IMR-90 (cell line): ENCODE results near the gene ERC2. TPM values are rescaled to one million over a fixed set of nuclear protein-coding genes. Genes with fewer than 3 reads are reported as not detected.

Source experiments
- ATAC-seq: fragments of 200-7000 bp; cut with Tn5 transposase; 2 replicates; pipeline ENCODE4 v1.9.1; 2020; ENCODE audit warnings: low read depth, mild to moderate bottlenecking, moderate library complexity
- BruUV-seq: library from RNA; stranded (reverse); fragments of 400-500 nt; replicated peaks from 2 replicates; lab custom pipeline; 2021; lab: Mats Ljungman, UMichigan
- CTCF ChIA-PET: fragments of 300-600 bp; formaldehyde crosslinking; extraction: SDS; loops from one replicate; lab custom pipeline; 2021; ENCODE audit warnings: antibody characterized with exemption; lab: Yijun Ruan, JAX
- POLR2A ChIA-PET: fragments of 300-600 bp; sonication (Branson Sonifier 250); formaldehyde crosslinking; loops from one replicate; lab custom pipeline; 2022; ENCODE audit warnings: antibody characterized with exemption; ENCODE audit not compliant: unreplicated experiment; lab: Charles Lee
- DNase-seq: peaks from one replicate; pipeline ENCODE4 v3.0.0; 2013
- H2AFZ ChIP-seq: replicated peaks from 2 replicates; pipeline ENCODE3; 2013; ENCODE audit warnings: low read length, mild to moderate bottlenecking; ENCODE audit not compliant: poor library complexity
- H2AK5ac ChIP-seq: 2 replicates; pipeline ENCODE4 v1.6.1; 2013; ENCODE audit warnings: low read depth, low read length, inconsistent platforms
- H2AK9ac ChIP-seq: replicated peaks from 2 replicates; pipeline ENCODE3; 2013; ENCODE audit warnings: mild to moderate bottlenecking, low read depth, low read length, moderate library complexity; ENCODE audit not compliant: poor library complexity
- H2BK120ac ChIP-seq: 2 replicates; pipeline ENCODE4 v1.6.1; 2013; ENCODE audit warnings: low read depth, low read length, inconsistent platforms
- H2BK15ac ChIP-seq: 3 replicates; pipeline ENCODE4 v1.6.1; 2013; ENCODE audit warnings: low read depth, low read length, inconsistent platforms
- H2BK20ac ChIP-seq: 2 replicates; pipeline ENCODE4 v1.6.1; 2013; ENCODE audit warnings: low read depth, mild to moderate bottlenecking, inconsistent platforms, low read length, moderate library complexity
- H2BK5ac ChIP-seq: 2 replicates; pipeline ENCODE4 v1.6.1; 2013; ENCODE audit warnings: mild to moderate bottlenecking, low read depth, low read length, inconsistent platforms; ENCODE audit not compliant: poor library complexity, severe bottlenecking
- H3K14ac ChIP-seq: replicated peaks from 2 replicates; pipeline ENCODE4 v1.6.1; 2013; ENCODE audit warnings: low read depth, low read length, inconsistent platforms
- H3K18ac ChIP-seq: 2 replicates; pipeline ENCODE4 v1.6.1; 2013; ENCODE audit warnings: low read depth, low read length, control low read depth
- H3K23ac ChIP-seq: 2 replicates; pipeline ENCODE4 v1.6.1; 2013; ENCODE audit warnings: low read depth, low read length, inconsistent platforms
- H3K27ac ChIP-seq: 2 replicates; pipeline ENCODE4 v1.5.1; 2013; ENCODE audit warnings: mild to moderate bottlenecking, control low read depth, low read length; ENCODE audit not compliant: insufficient read depth
- H3K27me3 ChIP-seq: 2 replicates; pipeline ENCODE4 v1.6.1; 2013; ENCODE audit warnings: low read length; ENCODE audit not compliant: control insufficient read depth, insufficient read depth
- H3K36me3 ChIP-seq: 2 replicates; pipeline ENCODE4 v1.6.1; 2013; ENCODE audit warnings: low read length, mixed read lengths; ENCODE audit not compliant: control insufficient read depth, insufficient read depth
- H3K4ac ChIP-seq: 2 replicates; pipeline ENCODE4 v1.6.1; 2013; ENCODE audit warnings: low read depth, low read length, inconsistent platforms
- H3K4me1 ChIP-seq: 2 replicates; pipeline ENCODE4 v1.6.1; 2013; ENCODE audit warnings: low read length, mixed read lengths; ENCODE audit not compliant: control insufficient read depth, insufficient read depth
- H3K4me2 ChIP-seq: 2 replicates; pipeline ENCODE4 v1.6.1; 2013; ENCODE audit warnings: low read depth, mild to moderate bottlenecking, control low read depth, low read length, moderate library complexity
- H3K4me3 ChIP-seq: 2 replicates; pipeline ENCODE4 v1.5.1; 2013; ENCODE audit warnings: low read depth, mild to moderate bottlenecking, control low read depth, low read length, moderate library complexity; ENCODE audit not compliant: insufficient read depth
- H3K56ac ChIP-seq: 2 replicates; pipeline ENCODE4 v1.6.1; 2013; ENCODE audit warnings: low read length, inconsistent platforms; ENCODE audit not compliant: insufficient read depth; ENCODE audit errors: extremely low read depth
- H3K79me1 ChIP-seq, 2 experiments: 2 replicates each; pipeline ENCODE4 v1.6.1; 2013; ENCODE audit warnings: low read length in 2 of 2, inconsistent platforms in 1 of 2, low read depth in 1 of 2
- H3K9ac ChIP-seq: 2 replicates; pipeline ENCODE4 v1.6.1; 2013; ENCODE audit warnings: low read depth, low read length, control low read depth
- H3K9me1 ChIP-seq: 2 replicates; pipeline ENCODE4 v1.6.1; 2013; ENCODE audit warnings: low read length, inconsistent platforms; ENCODE audit not compliant: insufficient read depth
- H3K9me3 ChIP-seq: 2 replicates; pipeline ENCODE4 v1.6.1; 2013; ENCODE audit warnings: low read length; ENCODE audit not compliant: control insufficient read depth, insufficient read depth
- H4K20me1 ChIP-seq: 2 replicates; pipeline ENCODE4 v1.6.1; 2013; ENCODE audit warnings: low read length, inconsistent platforms; ENCODE audit not compliant: insufficient read depth
- H4K5ac ChIP-seq: 2 replicates; pipeline ENCODE4 v1.6.1; 2013; ENCODE audit warnings: mild to moderate bottlenecking, low read depth, low read length, control low read depth
- H4K8ac ChIP-seq, 2 experiments: 2 replicates each; pipeline ENCODE4 v1.6.1; 2013; ENCODE audit warnings: low read depth in 2 of 2, low read length in 2 of 2, control low read depth in 1 of 2, inconsistent platforms in 1 of 2
- H4K91ac ChIP-seq: 2 replicates; pipeline ENCODE4 v1.6.1; 2013; ENCODE audit warnings: low read depth, low read length, inconsistent platforms; ENCODE audit not compliant: insufficient read depth
- CEBPB ChIP-seq: IDR thresholded peaks from 2 replicates; pipeline ENCODE4 v1.6.1; 2012; ENCODE audit warnings: low read depth, low read length, improper control_type of control experiment
- NFE2L2 ChIP-seq: fragments of 150-350 bp; IDR thresholded peaks from 2 replicates; pipeline ENCODE4 v1.6.1; 2016; ENCODE audit warnings: low read depth, mild to moderate bottlenecking, low read length
- SMC3 ChIP-seq: fragments of 150-350 bp; IDR thresholded peaks from 2 replicates; pipeline ENCODE4 v1.6.1; 2016; ENCODE audit warnings: low read depth, mild to moderate bottlenecking, antibody characterized with exemption, low read length, moderate library complexity
- WGBS, 2 experiments: methylation state at CpG; one replicate each; pipeline versions ENCODE4 v1.1.5 to v1.1.7; 2013; ENCODE audit warnings: missing lambda C conversion rate in 2 of 2; ENCODE audit not compliant: insufficient read length in 1 of 2; ENCODE audit errors: extremely low coverage in 2 of 2; 5-methylcytosine and 5-hydroxymethylcytosine counted together
- dilution Hi-C: fragments of 300-500 bp; cut with HindIII; formaldehyde crosslinking; loops from one replicate; pipeline ENCODE4 v1.14.3; 2018; ENCODE audit warnings: low sequenced_read_pairs; ENCODE audit not compliant: unreplicated experiment
- in situ Hi-C: fragments of 300-500 bp; cut with MboI; formaldehyde crosslinking; loops from 3 replicates; pipeline ENCODE4 v1.14.3; 2019; ENCODE audit warnings: low sequenced_read_pairs, inconsistent platforms, mixed read lengths
- intact Hi-C: fragments of 100-400 bp; cut with micrococcal nuclease; formaldehyde crosslinking; loops from 2 replicates; pipeline ENCODE4 v1.10.0; 2022
- polyA plus RNA-seq, 3 experiments: library from polyadenylated mRNA; depleted of rRNA; stranded (reverse); fragments of >200 nt; gene quantifications; 2 replicates each; pipeline ENCODE4 v1.2.3, GENCODE V29; 2012; ENCODE audit warnings: low replicate concordance in 1 of 3
- total RNA-seq: library from RNA; depleted of rRNA; stranded (reverse); fragments of >200 nt; gene quantifications from 2 replicates; pipeline ENCODE4 v1.2.3, GENCODE V29; 2012
- TF ChIP-seq, protein P1 (sequence below): fragments of 150-350 bp; IDR thresholded peaks from 2 replicates; pipeline ENCODE4 v1.6.1; 2016; ENCODE audit warnings: low read depth, mild to moderate bottlenecking, low read length, moderate library complexity, borderline replicate concordance

Gene ERC2
- total and polyA plus RNA-seq, 2 of the 4 experiments (the other 2 are of a cell fraction), result 0.17 to 0.18 TPM

DNA sequence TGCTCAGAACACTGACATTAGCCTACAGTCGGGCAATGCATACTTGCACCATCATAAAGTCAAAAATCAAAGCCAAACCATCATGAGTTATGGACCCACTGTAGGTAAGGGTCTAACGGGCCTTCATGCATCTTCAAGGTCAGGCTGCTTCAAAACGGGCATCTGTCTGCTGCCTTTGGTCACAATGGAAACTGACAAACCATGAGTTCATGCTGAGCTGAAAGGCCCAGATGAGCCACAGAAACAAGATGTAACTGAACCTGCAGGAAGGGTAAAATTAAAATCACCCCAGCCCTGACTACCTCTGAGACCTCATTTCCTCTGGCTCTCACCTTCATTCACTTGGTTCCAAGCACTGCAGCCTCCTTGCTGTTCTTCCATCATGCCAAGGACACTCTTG lies 143.8 kb downstream of the ERC2 start:
- H3K18ac ChIP-seq, result no peak overlapping the region
- TF ChIP-seq, protein P1, sequence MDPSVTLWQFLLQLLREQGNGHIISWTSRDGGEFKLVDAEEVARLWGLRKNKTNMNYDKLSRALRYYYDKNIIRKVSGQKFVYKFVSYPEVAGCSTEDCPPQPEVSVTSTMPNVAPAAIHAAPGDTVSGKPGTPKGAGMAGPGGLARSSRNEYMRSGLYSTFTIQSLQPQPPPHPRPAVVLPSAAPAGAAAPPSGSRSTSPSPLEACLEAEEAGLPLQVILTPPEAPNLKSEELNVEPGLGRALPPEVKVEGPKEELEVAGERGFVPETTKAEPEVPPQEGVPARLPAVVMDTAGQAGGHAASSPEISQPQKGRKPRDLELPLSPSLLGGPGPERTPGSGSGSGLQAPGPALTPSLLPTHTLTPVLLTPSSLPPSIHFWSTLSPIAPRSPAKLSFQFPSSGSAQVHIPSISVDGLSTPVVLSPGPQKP, result no peak
- TF ChIP-seq CEBPB (no peak), NFE2L2 (no peak), SMC3 (no peak)
- BruUV-seq, result no TSS peak
- no peaks in the 10 kb centered on the region for H3K9me1 ChIP-seq
- H2AFZ ChIP-seq, result no peak overlapping the region
- in situ Hi-C loops, result no loop called here
- ATAC-seq (no peak), DNase-seq (no peak)
- no peaks in the 10 kb centered on the region for H3K36me3 ChIP-seq
- no CpG with 5 or more reads among the region's 3 CpGs for WGBS, 2 experiments
- dilution Hi-C loops, result no loop called here
- H3K9me3 ChIP-seq, result no peaks in the 10 kb centered on the region
- intact Hi-C loops, result no loop called here
- no peaks in the 10 kb centered on the region for H3K79me1 ChIP-seq
- H3K27ac ChIP-seq, result no peak overlapping the region
- no peak overlapping the region for H2BK20ac ChIP-seq
- H3K4me3 ChIP-seq, result no peak overlapping the region
- no peak overlapping the region for H3K56ac ChIP-seq
- H3K27me3 ChIP-seq, result no peaks in the 10 kb centered on the region
- H4K5ac ChIP-seq, result no peak overlapping the region
- no peak overlapping the region for H3K14ac ChIP-seq
- no peak overlapping the region for H2AK5ac ChIP-seq
- H4K91ac ChIP-seq, result no peak overlapping the region
- H3K4me1 ChIP-seq, result no peaks in the 10 kb centered on the region
- H2BK120ac ChIP-seq, result no peak overlapping the region
- CTCF ChIA-PET, result no interaction called here
- H2BK5ac ChIP-seq, result no peak overlapping the region
- H3K4me2 ChIP-seq, result no peak overlapping the region
- POLR2A ChIA-PET, result no interaction called here
- no peak overlapping the region for H2BK15ac ChIP-seq
- no peak overlapping the region for H3K9ac ChIP-seq
- no peak overlapping the region for H3K4ac ChIP-seq
- no peak overlapping the region for H2AK9ac ChIP-seq
- H4K8ac ChIP-seq, result no peak overlapping the region
- no peak overlapping the region for H3K23ac ChIP-seq
- H4K20me1 ChIP-seq, result no peaks in the 10 kb centered on the region
